IMR-90 (cell line): Measurements from ENCODE around the gene ADCY9. TPM values are rescaled to one million over a fixed set of nuclear protein-coding genes. Genes with fewer than 3 reads are reported as not detected.

ENCODE experiments used
- ATAC-seq: fragments of 200-7000 bp; cut with Tn5 transposase; 2 replicates; pipeline ENCODE4 v1.9.1; 2020; ENCODE audit warnings: low read depth, mild to moderate bottlenecking, moderate library complexity
- BruUV-seq: library from RNA; stranded (reverse); fragments of 400-500 nt; replicated peaks from 2 replicates; lab custom pipeline; 2021; lab: Mats Ljungman, UMichigan
- CTCF ChIA-PET: fragments of 300-600 bp; formaldehyde crosslinking; extraction: SDS; loops from one replicate; lab custom pipeline; 2021; ENCODE audit warnings: antibody characterized with exemption; lab: Yijun Ruan, JAX
- POLR2A ChIA-PET: fragments of 300-600 bp; sonication (Branson Sonifier 250); formaldehyde crosslinking; loops from one replicate; lab custom pipeline; 2022; ENCODE audit warnings: antibody characterized with exemption; ENCODE audit not compliant: unreplicated experiment; lab: Charles Lee
- DNase-seq: peaks from one replicate; pipeline ENCODE4 v3.0.0; 2013
- H2AFZ ChIP-seq: replicated peaks from 2 replicates; pipeline ENCODE3; 2013; ENCODE audit warnings: low read length, mild to moderate bottlenecking; ENCODE audit not compliant: poor library complexity
- H2AK5ac ChIP-seq: 2 replicates; pipeline ENCODE4 v1.6.1; 2013; ENCODE audit warnings: low read depth, low read length, inconsistent platforms
- H2AK9ac ChIP-seq: replicated peaks from 2 replicates; pipeline ENCODE3; 2013; ENCODE audit warnings: mild to moderate bottlenecking, low read depth, low read length, moderate library complexity; ENCODE audit not compliant: poor library complexity
- H2BK120ac ChIP-seq: 2 replicates; pipeline ENCODE4 v1.6.1; 2013; ENCODE audit warnings: low read depth, low read length, inconsistent platforms
- H2BK15ac ChIP-seq: 3 replicates; pipeline ENCODE4 v1.6.1; 2013; ENCODE audit warnings: low read depth, low read length, inconsistent platforms
- H2BK20ac ChIP-seq: 2 replicates; pipeline ENCODE4 v1.6.1; 2013; ENCODE audit warnings: low read depth, mild to moderate bottlenecking, inconsistent platforms, low read length, moderate library complexity
- H2BK5ac ChIP-seq: 2 replicates; pipeline ENCODE4 v1.6.1; 2013; ENCODE audit warnings: mild to moderate bottlenecking, low read depth, low read length, inconsistent platforms; ENCODE audit not compliant: poor library complexity, severe bottlenecking
- H3K14ac ChIP-seq: replicated peaks from 2 replicates; pipeline ENCODE4 v1.6.1; 2013; ENCODE audit warnings: low read depth, low read length, inconsistent platforms
- H3K18ac ChIP-seq: 2 replicates; pipeline ENCODE4 v1.6.1; 2013; ENCODE audit warnings: low read depth, low read length, control low read depth
- H3K23ac ChIP-seq: 2 replicates; pipeline ENCODE4 v1.6.1; 2013; ENCODE audit warnings: low read depth, low read length, inconsistent platforms
- H3K27ac ChIP-seq: 2 replicates; pipeline ENCODE4 v1.5.1; 2013; ENCODE audit warnings: mild to moderate bottlenecking, control low read depth, low read length; ENCODE audit not compliant: insufficient read depth
- H3K27me3 ChIP-seq: 2 replicates; pipeline ENCODE4 v1.6.1; 2013; ENCODE audit warnings: low read length; ENCODE audit not compliant: control insufficient read depth, insufficient read depth
- H3K36me3 ChIP-seq: 2 replicates; pipeline ENCODE4 v1.6.1; 2013; ENCODE audit warnings: low read length, mixed read lengths; ENCODE audit not compliant: control insufficient read depth, insufficient read depth
- H3K4ac ChIP-seq: 2 replicates; pipeline ENCODE4 v1.6.1; 2013; ENCODE audit warnings: low read depth, low read length, inconsistent platforms
- H3K4me1 ChIP-seq: 2 replicates; pipeline ENCODE4 v1.6.1; 2013; ENCODE audit warnings: low read length, mixed read lengths; ENCODE audit not compliant: control insufficient read depth, insufficient read depth
- H3K4me2 ChIP-seq: 2 replicates; pipeline ENCODE4 v1.6.1; 2013; ENCODE audit warnings: low read depth, mild to moderate bottlenecking, control low read depth, low read length, moderate library complexity
- H3K4me3 ChIP-seq: 2 replicates; pipeline ENCODE4 v1.5.1; 2013; ENCODE audit warnings: low read depth, mild to moderate bottlenecking, control low read depth, low read length, moderate library complexity; ENCODE audit not compliant: insufficient read depth
- H3K56ac ChIP-seq: 2 replicates; pipeline ENCODE4 v1.6.1; 2013; ENCODE audit warnings: low read length, inconsistent platforms; ENCODE audit not compliant: insufficient read depth; ENCODE audit errors: extremely low read depth
- H3K79me1 ChIP-seq, 2 experiments: 2 replicates each; pipeline ENCODE4 v1.6.1; 2013; ENCODE audit warnings: low read length in 2 of 2, inconsistent platforms in 1 of 2, low read depth in 1 of 2
- H3K9ac ChIP-seq: 2 replicates; pipeline ENCODE4 v1.6.1; 2013; ENCODE audit warnings: low read depth, low read length, control low read depth
- H3K9me1 ChIP-seq: 2 replicates; pipeline ENCODE4 v1.6.1; 2013; ENCODE audit warnings: low read length, inconsistent platforms; ENCODE audit not compliant: insufficient read depth
- H3K9me3 ChIP-seq: 2 replicates; pipeline ENCODE4 v1.6.1; 2013; ENCODE audit warnings: low read length; ENCODE audit not compliant: control insufficient read depth, insufficient read depth
- H4K20me1 ChIP-seq: 2 replicates; pipeline ENCODE4 v1.6.1; 2013; ENCODE audit warnings: low read length, inconsistent platforms; ENCODE audit not compliant: insufficient read depth
- H4K5ac ChIP-seq: 2 replicates; pipeline ENCODE4 v1.6.1; 2013; ENCODE audit warnings: mild to moderate bottlenecking, low read depth, low read length, control low read depth
- H4K8ac ChIP-seq, 2 experiments: 2 replicates each; pipeline ENCODE4 v1.6.1; 2013; ENCODE audit warnings: low read depth in 2 of 2, low read length in 2 of 2, control low read depth in 1 of 2, inconsistent platforms in 1 of 2
- H4K91ac ChIP-seq: 2 replicates; pipeline ENCODE4 v1.6.1; 2013; ENCODE audit warnings: low read depth, low read length, inconsistent platforms; ENCODE audit not compliant: insufficient read depth
- BHLHE40 ChIP-seq: fragments of 150-350 bp; IDR thresholded peaks from 2 replicates; pipeline ENCODE4 v1.6.1; 2016; ENCODE audit warnings: mild to moderate bottlenecking, low read depth, low read length
- CEBPB ChIP-seq: IDR thresholded peaks from 2 replicates; pipeline ENCODE4 v1.6.1; 2012; ENCODE audit warnings: low read depth, low read length, improper control_type of control experiment
- CHD1 ChIP-seq: IDR thresholded peaks from 2 replicates; pipeline ENCODE4 v1.6.1; 2012; ENCODE audit warnings: low read depth, low read length, improper control_type of control experiment
- MAFK ChIP-seq: IDR thresholded peaks from 2 replicates; pipeline ENCODE4 v1.6.1; 2012; ENCODE audit warnings: low read depth, low read length, improper control_type of control experiment
- MAZ ChIP-seq: IDR thresholded peaks from 2 replicates; pipeline ENCODE4 v1.6.1; 2012; ENCODE audit warnings: low read depth, mild to moderate bottlenecking, low read length, improper control_type of control experiment, moderate library complexity, borderline replicate concordance
- MXI1 ChIP-seq: IDR thresholded peaks from 2 replicates; pipeline ENCODE4 v1.6.1; 2012; ENCODE audit warnings: low read depth, mild to moderate bottlenecking, low read length, moderate library complexity, borderline replicate concordance
- NFE2L2 ChIP-seq: fragments of 150-350 bp; IDR thresholded peaks from 2 replicates; pipeline ENCODE4 v1.6.1; 2016; ENCODE audit warnings: low read depth, mild to moderate bottlenecking, low read length
- POLR2A ChIP-seq: IDR thresholded peaks from 2 replicates; pipeline ENCODE4 v1.6.1; 2012; ENCODE audit warnings: mild to moderate bottlenecking, low read depth, low read length
- RAD21 ChIP-seq: IDR thresholded peaks from 2 replicates; pipeline ENCODE4 v1.6.1; 2012; ENCODE audit warnings: low read length, improper control_type of control experiment
- RCOR1 ChIP-seq: IDR thresholded peaks from 2 replicates; pipeline ENCODE4 v1.6.1; 2012; ENCODE audit warnings: mild to moderate bottlenecking, low read length, improper control_type of control experiment; ENCODE audit not compliant: insufficient replicate concordance
- RFX5 ChIP-seq: IDR thresholded peaks from 2 replicates; pipeline ENCODE4 v1.8.0; 2012; ENCODE audit warnings: low read depth, mild to moderate bottlenecking, low read length, moderate library complexity
- SMC3 ChIP-seq: fragments of 150-350 bp; IDR thresholded peaks from 2 replicates; pipeline ENCODE4 v1.6.1; 2016; ENCODE audit warnings: low read depth, mild to moderate bottlenecking, antibody characterized with exemption, low read length, moderate library complexity
- WGBS, 2 experiments: methylation state at CpG; one replicate each; pipeline versions ENCODE4 v1.1.5 to v1.1.7; 2013; ENCODE audit warnings: missing lambda C conversion rate in 2 of 2; ENCODE audit not compliant: insufficient read length in 1 of 2; ENCODE audit errors: extremely low coverage in 2 of 2; 5-methylcytosine and 5-hydroxymethylcytosine counted together
- dilution Hi-C: fragments of 300-500 bp; cut with HindIII; formaldehyde crosslinking; loops from one replicate; pipeline ENCODE4 v1.14.3; 2018; ENCODE audit warnings: low sequenced_read_pairs; ENCODE audit not compliant: unreplicated experiment
- in situ Hi-C: fragments of 300-500 bp; cut with MboI; formaldehyde crosslinking; loops from 3 replicates; pipeline ENCODE4 v1.14.3; 2019; ENCODE audit warnings: low sequenced_read_pairs, inconsistent platforms, mixed read lengths
- intact Hi-C: fragments of 100-400 bp; cut with micrococcal nuclease; formaldehyde crosslinking; loops from 2 replicates; pipeline ENCODE4 v1.10.0; 2022
- polyA plus RNA-seq, 3 experiments: library from polyadenylated mRNA; depleted of rRNA; stranded (reverse); fragments of >200 nt; gene quantifications; 2 replicates each; pipeline ENCODE4 v1.2.3, GENCODE V29; 2012; ENCODE audit warnings: low replicate concordance in 1 of 3
- total RNA-seq: library from RNA; depleted of rRNA; stranded (reverse); fragments of >200 nt; gene quantifications from 2 replicates; pipeline ENCODE4 v1.2.3, GENCODE V29; 2012
- TF ChIP-seq, protein P1 (sequence below): fragments of 150-350 bp; IDR thresholded peaks from 2 replicates; pipeline ENCODE4 v1.6.1; 2017; ENCODE audit warnings: mild to moderate bottlenecking, antibody characterized with exemption, low read length, low read depth
- TF ChIP-seq, protein P2 (sequence below): conservative IDR thresholded peaks from 2 replicates; pipeline ENCODE4 v1.5.1; 2012; ENCODE audit warnings: mild to moderate bottlenecking, low read depth, low read length, improper control_type of control experiment
- TF ChIP-seq, protein P3 (sequence below): fragments of 150-350 bp; IDR thresholded peaks from 2 replicates; pipeline ENCODE4 v1.6.1; 2016; ENCODE audit warnings: low read depth, mild to moderate bottlenecking, low read length, moderate library complexity, borderline replicate concordance

ADCY9 gene
- total and polyA plus RNA-seq, 2 of the 4 experiments (the other 2 are of a cell fraction): 5.4 to 12.5 TPM

DNA sequence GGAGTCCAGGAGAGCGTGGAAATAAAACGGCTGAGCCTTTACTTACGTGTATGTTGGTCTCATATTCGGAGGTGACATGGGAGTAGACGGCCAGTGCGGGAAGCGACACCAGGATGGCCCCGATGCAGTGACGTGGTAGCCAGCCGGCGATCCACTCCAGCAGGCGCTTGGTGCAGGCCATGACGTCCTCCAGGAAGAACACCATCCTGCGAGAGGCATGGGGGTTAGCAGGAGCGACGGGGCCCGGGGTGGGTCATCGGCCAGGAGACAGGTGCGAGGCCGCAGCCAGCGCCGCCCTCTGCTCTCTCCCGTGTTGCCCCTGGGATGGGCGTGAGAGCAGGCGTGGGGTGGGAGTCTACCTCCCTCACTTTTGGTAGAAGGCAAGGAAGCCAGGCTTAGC is 137.2 kb downstream of the ADCY9 start:
- Histone ChIP-seq H3K9ac (no peak overlapping the region), H2AK5ac (no peak overlapping the region), H3K18ac (no peak overlapping the region), H3K79me1 (peaks cover 4 to 22% of the 10 kb centered on the region in 2 experiments; a peak in 2 of 4 replicates), H3K9me1 (no peaks in the 10 kb centered on the region; the same call in 1 of the 2 replicates), H3K4me2 (no peak overlapping the region), H3K23ac (no peak overlapping the region), H3K56ac (no peak overlapping the region), H3K4me1 (peaks cover 13% of the 10 kb centered on the region), H4K20me1 (no peaks in the 10 kb centered on the region), H2BK15ac (no peak overlapping the region), H4K91ac (no peak overlapping the region), H3K36me3 (peaks cover 27% of the 10 kb centered on the region), H2AFZ (no peak overlapping the region), H2BK20ac (no peak overlapping the region), H3K4me3 (no peak overlapping the region), H4K5ac (no peak overlapping the region), H3K27ac (no peak overlapping the region), H2BK5ac (no peak overlapping the region), H2AK9ac (no peak overlapping the region), H2BK120ac (no peak overlapping the region), H3K27me3 (no peaks in the 10 kb centered on the region), H4K8ac (no peak overlapping the region), H3K9me3 (no peaks in the 10 kb centered on the region), H3K4ac (no peak overlapping the region; the same call in 1 of the 2 replicates), H3K14ac (no peak overlapping the region)
- ATAC-seq: no peak
- dilution Hi-C loops: no loop called here
- ChIA-PET POLR2A (no interaction called here), CTCF (no interaction called here)
- intact Hi-C loops: no loop called here
- TF ChIP-seq CEBPB: no peak
- no peak for TF ChIP-seq RAD21
- TF ChIP-seq MAFK: no peak
- no peak for TF ChIP-seq MAZ
- TF ChIP-seq, protein P1, sequence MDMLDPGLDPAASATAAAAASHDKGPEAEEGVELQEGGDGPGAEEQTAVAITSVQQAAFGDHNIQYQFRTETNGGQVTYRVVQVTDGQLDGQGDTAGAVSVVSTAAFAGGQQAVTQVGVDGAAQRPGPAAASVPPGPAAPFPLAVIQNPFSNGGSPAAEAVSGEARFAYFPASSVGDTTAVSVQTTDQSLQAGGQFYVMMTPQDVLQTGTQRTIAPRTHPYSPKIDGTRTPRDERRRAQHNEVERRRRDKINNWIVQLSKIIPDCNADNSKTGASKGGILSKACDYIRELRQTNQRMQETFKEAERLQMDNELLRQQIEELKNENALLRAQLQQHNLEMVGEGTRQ: no peak
- TF ChIP-seq MXI1: no peak
- no peak for TF ChIP-seq NFE2L2
- no peak for TF ChIP-seq BHLHE40
- TF ChIP-seq SMC3: no peak
- no peak for TF ChIP-seq CHD1
- TF ChIP-seq POLR2A: no peak
- TF ChIP-seq, protein P2, sequence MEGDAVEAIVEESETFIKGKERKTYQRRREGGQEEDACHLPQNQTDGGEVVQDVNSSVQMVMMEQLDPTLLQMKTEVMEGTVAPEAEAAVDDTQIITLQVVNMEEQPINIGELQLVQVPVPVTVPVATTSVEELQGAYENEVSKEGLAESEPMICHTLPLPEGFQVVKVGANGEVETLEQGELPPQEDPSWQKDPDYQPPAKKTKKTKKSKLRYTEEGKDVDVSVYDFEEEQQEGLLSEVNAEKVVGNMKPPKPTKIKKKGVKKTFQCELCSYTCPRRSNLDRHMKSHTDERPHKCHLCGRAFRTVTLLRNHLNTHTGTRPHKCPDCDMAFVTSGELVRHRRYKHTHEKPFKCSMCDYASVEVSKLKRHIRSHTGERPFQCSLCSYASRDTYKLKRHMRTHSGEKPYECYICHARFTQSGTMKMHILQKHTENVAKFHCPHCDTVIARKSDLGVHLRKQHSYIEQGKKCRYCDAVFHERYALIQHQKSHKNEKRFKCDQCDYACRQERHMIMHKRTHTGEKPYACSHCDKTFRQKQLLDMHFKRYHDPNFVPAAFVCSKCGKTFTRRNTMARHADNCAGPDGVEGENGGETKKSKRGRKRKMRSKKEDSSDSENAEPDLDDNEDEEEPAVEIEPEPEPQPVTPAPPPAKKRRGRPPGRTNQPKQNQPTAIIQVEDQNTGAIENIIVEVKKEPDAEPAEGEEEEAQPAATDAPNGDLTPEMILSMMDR: no peak
- TF ChIP-seq, protein P3, sequence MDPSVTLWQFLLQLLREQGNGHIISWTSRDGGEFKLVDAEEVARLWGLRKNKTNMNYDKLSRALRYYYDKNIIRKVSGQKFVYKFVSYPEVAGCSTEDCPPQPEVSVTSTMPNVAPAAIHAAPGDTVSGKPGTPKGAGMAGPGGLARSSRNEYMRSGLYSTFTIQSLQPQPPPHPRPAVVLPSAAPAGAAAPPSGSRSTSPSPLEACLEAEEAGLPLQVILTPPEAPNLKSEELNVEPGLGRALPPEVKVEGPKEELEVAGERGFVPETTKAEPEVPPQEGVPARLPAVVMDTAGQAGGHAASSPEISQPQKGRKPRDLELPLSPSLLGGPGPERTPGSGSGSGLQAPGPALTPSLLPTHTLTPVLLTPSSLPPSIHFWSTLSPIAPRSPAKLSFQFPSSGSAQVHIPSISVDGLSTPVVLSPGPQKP: no peak
- TF ChIP-seq RCOR1: no peak
- TF ChIP-seq RFX5: no peak
- no peak for DNase-seq
- in situ Hi-C loops: no loop called here
- 99% methylated on average over 20 of the region's 25 CpGs; no CpG with 5 or more reads in 1 of the 2 experiments for WGBS, 2 experiments
- BruUV-seq: no TSS peak
